Stimulated activated CD4-positive, alpha-beta T cell treated with anti-CD3 and anti-CD28 coated beads, Interleukin-1b, Interleukin-23, amount 100 ng/mL, for 24 hours (primary cell): ENCODE measurements around the gene PLEKHA1.
A peak's percentile ranks its signal among the peaks of the same experiment; 100 is the strongest.

Source experiments
- DNase-seq, 4 experiments: peaks; one replicate each; pipeline ENCODE4 v3.0.0-alpha.2; 2020; ENCODE audit warnings: low read depth in 4 of 4, low spot score in 1 of 4

PLEKHA1 gene

DNA sequence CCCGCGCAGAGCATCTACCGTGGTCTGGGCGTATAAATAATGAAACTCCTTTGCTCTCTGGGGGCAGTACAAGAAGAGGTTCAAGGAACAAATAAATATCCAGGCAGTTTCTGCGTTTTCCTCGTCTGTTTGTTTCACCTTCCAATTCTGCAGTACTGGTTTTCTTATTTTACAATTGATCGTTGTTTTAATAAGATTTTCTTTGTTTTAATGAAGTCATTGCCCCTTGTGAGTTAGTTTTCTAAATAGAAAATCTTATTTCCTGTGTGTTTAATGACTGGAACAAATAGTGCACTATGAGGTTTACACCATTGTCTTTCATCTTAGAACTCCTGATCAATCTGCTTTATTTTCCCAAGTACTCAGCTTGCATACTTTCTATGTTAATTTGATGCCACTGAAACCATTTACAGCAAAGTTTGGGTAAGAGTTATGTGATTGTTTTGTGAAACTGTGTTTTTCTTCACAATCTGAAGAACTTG, 1.2 kb downstream of the PLEKHA1 start:
- no peak for DNase-seq

DNA sequence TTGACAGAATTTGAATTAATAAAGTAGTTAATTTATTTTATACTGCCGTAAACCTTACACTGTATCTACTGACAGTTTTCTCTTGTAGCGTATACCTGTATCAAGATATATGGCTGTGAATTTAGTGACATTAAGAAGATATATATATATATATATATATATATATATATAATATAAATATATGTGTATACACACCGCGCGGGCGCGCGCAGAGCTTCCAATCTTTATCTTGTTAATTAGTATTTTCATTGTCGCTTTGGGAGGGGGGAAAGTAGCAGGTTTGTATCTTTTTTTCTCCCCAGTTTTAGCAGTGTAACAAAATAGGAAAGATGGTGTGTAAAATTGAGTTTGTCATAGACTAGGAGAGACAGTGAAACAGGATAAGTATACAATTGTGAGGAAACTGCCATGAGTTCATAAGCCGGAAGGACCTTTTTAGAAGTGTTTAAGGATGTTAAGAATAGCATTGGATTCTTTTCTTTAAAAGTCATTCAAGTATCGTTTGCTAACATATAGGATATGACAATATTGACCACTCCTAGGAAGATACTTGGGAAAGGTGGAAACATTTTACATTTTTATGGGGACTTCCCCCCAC, 2.0 kb downstream of the PLEKHA1 start:
- no peak for DNase-seq

DNA sequence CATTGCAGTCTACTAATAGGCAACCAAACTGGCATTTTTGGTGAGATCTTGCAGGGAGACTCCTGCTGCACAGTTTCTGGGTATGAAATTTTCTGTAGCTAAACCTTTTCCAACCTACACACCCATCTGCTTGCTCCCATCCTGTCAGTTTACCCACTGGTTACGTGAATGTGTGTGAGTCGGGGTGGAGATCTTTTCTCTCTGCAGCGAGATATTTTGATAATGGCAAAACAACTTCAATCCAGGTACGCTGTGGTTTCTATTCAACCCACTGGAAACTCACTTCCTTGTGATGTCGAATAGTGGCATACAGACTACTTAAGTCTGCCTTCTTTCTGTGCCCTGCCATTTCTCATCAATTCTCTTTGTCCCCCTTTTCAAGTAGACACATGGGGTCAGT, 4.5 kb downstream of the PLEKHA1 start:
- DNase-seq = no peak

DNA sequence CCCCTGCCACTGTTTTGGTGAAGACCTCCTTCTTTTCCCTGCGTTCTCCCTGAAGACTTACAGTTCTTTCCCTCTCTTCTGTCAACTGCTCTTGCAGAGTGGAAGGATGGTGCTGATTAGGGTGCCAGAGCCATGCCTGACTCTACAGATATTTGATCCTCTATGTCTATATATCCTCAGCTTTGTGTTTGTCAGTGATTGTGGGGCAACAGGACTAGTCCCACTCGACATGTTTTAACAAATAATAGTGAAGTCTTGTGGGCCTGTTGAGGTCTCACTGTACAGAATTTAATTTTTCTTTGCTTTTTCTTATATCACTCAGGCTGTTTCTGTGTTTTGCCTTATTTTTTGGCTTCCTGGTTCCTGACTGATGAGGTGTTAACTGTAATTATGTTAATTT, 5.0 kb downstream of the PLEKHA1 start:
- DNase-seq = no peak

- DNase-seq = no peak
Measured at GRCh38 chr10:122380703-122381102, 6.2 kb downstream of the PLEKHA1 start.

DNA sequence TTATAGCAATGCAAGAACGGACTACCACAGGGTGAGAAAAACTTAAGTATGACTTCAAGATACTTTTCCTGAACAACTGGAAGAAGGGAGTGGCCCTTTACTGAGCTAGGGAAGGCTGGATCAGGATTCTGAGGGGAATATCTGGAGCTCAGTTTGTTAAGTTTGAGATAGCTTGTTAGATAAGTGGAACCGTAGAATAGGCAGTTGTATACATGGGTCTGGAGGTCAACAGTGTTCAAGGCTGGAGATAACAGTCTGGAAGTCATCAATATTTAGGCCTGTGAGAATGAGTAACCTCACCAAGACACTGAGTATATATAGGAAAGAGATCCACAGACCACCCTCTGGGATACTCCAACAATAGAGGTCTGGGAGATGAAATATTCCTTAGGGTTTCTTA, 7.2 kb downstream of the PLEKHA1 start:
- no peak for DNase-seq

DNA sequence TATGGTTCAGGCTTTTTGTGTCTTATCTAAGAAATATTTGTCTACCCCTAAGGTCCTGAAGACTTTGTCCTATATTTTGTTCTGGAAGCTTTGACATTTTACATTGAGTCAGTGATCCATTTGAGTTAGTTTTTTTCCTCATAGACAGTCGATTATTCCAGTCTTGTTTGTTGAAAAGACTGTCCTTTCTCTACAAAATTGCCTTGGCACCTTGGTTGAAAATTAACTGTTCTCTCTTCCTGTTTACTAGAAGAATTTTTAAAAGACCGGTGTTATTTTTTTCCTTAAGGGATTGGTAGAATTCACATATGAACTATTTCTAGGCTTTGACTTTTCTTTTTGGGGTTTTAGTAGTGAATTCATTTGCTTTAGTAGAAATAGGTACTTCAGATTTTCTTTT, 12.0 kb downstream of the PLEKHA1 start:
- no peak for DNase-seq

DNA sequence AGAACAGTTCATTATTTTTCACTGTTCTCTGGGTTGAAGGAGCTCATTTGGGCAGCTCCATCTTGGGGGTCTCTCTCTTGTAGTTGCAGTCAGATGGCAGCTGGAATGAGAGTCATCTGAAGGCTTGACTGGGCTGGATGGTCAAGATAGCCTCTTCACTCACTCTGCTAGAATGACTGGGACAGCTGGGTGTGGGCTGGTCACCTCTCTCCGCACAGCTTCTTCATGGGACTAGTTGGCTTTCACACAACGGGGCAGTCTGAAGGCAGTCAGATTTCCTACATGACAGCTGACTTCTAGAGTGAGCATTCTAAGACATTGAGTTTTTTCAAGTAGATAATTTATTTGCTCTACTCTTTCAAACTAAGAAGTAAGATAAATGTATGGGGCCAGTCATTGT, 13.1 kb downstream of the PLEKHA1 start:
- DNase-seq = no peak

- DNase-seq = peak in 1 of 4 experiments; percentile 22
Measured at GRCh38 chr10:122388287-122388997, 13.9 kb downstream of the PLEKHA1 start.

GRCh38 chr10:122390271-122390670, 15.8 kb downstream of the PLEKHA1 start:
- DNase-seq = no peak

DNA sequence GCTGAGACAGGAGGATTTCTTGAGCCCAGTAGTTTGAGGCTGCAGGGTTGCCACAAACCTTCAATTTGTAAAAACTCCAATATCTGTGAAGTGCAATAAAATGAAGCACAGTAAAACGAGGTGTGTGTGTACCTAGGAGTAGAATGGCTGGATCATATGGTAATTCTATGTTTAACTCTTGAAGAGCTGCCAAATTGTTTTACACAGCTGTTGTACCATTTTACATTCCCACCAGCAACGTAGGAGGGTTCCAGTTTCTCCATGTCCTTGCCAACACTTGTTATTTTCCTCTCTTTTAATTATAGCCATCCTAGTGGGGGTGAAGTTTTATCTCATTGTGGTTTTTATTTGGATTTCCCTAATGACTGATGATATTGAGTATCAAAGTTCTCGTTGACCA, 16.2 kb downstream of the PLEKHA1 start:
- no peak for DNase-seq

- DNase-seq = no peak
Measured at GRCh38 chr10:122391875-122392274, 17.4 kb downstream of the PLEKHA1 start.

- no peak for DNase-seq
Measured at GRCh38 chr10:122392835-122393234, 18.3 kb downstream of the PLEKHA1 start.

- DNase-seq = no peak
Measured at GRCh38 chr10:122393288-122393687, 18.8 kb downstream of the PLEKHA1 start.

DNA sequence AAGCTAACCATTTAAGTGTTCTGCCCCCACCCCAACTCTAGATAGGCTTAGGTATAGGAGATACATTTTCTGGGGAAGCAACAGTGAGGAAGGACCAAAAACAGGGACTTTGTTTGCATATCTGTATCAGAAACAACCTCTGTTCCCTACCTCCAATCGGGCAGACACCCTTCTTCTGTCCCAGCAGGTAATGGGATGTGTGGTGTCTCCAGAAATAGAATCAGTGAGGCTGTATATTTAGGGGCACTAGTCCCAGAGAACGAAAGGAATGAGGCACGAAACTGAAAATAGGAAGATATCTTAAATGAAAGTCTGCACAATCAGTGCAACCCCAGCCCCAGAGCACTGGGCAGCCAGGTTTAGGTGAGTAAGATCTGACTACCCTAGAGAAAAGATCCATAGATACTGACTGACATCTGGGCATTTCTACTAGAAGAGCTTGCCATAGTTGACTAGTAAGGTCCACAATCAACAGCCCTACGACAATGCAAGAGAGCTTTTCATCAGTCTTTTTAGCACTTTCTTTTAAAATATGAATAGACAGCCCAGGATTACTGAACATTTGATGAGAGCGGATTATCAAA, 28.1 kb downstream of the PLEKHA1 start:
- DNase-seq = no peak

GRCh38 chr10:122404576-122404975, 30.1 kb downstream of the PLEKHA1 start:
- DNase-seq = no peak

DNA sequence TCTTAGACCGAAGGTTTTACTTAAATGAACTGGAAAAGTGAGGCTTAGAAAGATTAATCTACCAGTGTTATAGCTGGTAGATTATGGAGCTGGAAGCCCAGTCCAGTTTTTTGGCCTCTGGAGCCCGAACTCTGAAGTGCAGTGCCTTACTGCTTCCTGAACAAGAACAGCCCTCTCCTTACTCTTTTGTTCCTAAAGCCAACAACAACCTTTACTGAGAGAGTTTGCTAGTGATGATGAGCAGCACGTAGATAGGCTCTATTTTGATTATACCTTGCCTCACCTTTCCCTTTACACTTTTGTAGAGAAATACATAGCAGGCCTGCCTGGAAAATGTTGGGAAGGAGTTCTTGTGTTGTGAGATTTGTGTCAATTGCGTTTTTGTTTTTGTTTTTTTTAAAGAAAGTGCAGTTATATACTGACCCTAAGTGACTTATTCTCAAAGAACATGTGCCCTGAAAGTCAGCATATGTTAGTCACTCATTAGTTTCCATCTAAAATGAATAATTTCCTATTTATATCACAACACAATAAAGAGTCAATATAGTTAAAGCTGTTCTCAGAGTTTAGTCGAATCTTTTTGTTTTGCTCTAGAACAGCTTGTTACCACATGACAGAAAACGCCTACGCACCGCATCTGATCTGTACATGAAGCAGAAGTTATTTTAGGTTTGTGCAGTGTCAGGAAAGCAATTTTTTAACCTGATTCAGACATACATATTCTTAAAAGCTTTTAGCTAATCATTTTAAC, 33.0 kb downstream of the PLEKHA1 start:
- peak in 3 of 4 experiments; percentile 17 to 33 (median 22) for DNase-seq

DNA sequence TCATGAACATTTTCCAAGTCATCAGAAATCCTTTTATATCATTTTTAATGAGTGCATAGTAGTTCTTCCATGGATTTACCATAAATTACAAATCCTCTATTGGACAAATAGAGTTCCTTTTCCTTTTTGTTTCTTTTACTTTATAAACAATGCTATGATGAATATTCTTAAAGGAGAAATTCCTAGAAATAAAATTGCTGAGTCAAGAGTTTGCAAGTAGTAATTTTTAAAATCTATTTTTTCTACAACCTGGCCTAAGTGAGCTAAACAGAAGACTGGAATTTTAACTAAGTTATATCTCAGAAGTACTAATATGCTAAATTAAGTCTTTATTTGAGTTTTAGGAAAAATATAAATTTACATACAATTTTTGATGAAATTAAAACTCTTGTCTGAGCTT, 38.8 kb downstream of the PLEKHA1 start:
- DNase-seq = no peak

GRCh38 chr10:122417667-122418066, 43.2 kb downstream of the PLEKHA1 start:
- DNase-seq = no peak

DNA sequence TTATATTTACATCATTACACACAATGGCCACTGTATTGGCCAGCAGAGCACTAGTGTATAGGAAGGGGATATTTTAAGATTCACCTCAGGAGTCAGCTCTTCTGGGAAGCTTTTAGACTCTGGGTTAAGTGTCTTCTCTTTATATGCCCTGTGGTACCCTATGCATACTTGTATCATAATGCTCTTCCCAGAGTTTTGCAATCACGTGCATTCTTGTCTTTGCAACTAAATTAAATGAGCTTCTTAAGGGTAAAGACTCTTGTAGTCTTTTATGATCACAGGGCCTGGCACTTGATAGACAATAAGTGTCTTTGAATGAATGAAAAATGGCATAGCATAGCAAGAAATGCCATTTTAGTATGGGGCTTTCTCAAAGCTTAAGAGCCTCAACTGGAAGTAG, 44.5 kb downstream of the PLEKHA1 start:
- no peak for DNase-seq

GRCh38 chr10:122419876-122420623, 45.5 kb downstream of the PLEKHA1 start:
- no peak for DNase-seq
